IMR-90 (cell line): ENCODE measurements around the gene KCNAB1. TPM values are rescaled to one million over a fixed set of nuclear protein-coding genes. Genes with fewer than 3 reads are reported as not detected.

Experiments used
- ATAC-seq: fragments of 200-7000 bp; cut with Tn5 transposase; 2 replicates; pipeline ENCODE4 v1.9.1; 2020; ENCODE audit warnings: low read depth, mild to moderate bottlenecking, moderate library complexity
- BruUV-seq: library from RNA; stranded (reverse); fragments of 400-500 nt; replicated peaks from 2 replicates; lab custom pipeline; 2021; lab: Mats Ljungman, UMichigan
- CTCF ChIA-PET: fragments of 300-600 bp; formaldehyde crosslinking; extraction: SDS; loops from one replicate; lab custom pipeline; 2021; ENCODE audit warnings: antibody characterized with exemption; lab: Yijun Ruan, JAX
- POLR2A ChIA-PET: fragments of 300-600 bp; sonication (Branson Sonifier 250); formaldehyde crosslinking; loops from one replicate; lab custom pipeline; 2022; ENCODE audit warnings: antibody characterized with exemption; ENCODE audit not compliant: unreplicated experiment; lab: Charles Lee
- DNase-seq: peaks from one replicate; pipeline ENCODE4 v3.0.0; 2013
- H2AFZ ChIP-seq: replicated peaks from 2 replicates; pipeline ENCODE3; 2013; ENCODE audit warnings: low read length, mild to moderate bottlenecking; ENCODE audit not compliant: poor library complexity
- H2AK5ac ChIP-seq: 2 replicates; pipeline ENCODE4 v1.6.1; 2013; ENCODE audit warnings: low read depth, low read length, inconsistent platforms
- H2AK9ac ChIP-seq: replicated peaks from 2 replicates; pipeline ENCODE3; 2013; ENCODE audit warnings: mild to moderate bottlenecking, low read depth, low read length, moderate library complexity; ENCODE audit not compliant: poor library complexity
- H2BK120ac ChIP-seq: 2 replicates; pipeline ENCODE4 v1.6.1; 2013; ENCODE audit warnings: low read depth, low read length, inconsistent platforms
- H2BK15ac ChIP-seq: 3 replicates; pipeline ENCODE4 v1.6.1; 2013; ENCODE audit warnings: low read depth, low read length, inconsistent platforms
- H2BK20ac ChIP-seq: 2 replicates; pipeline ENCODE4 v1.6.1; 2013; ENCODE audit warnings: low read depth, mild to moderate bottlenecking, inconsistent platforms, low read length, moderate library complexity
- H2BK5ac ChIP-seq: 2 replicates; pipeline ENCODE4 v1.6.1; 2013; ENCODE audit warnings: mild to moderate bottlenecking, low read depth, low read length, inconsistent platforms; ENCODE audit not compliant: poor library complexity, severe bottlenecking
- H3K14ac ChIP-seq: replicated peaks from 2 replicates; pipeline ENCODE4 v1.6.1; 2013; ENCODE audit warnings: low read depth, low read length, inconsistent platforms
- H3K18ac ChIP-seq: 2 replicates; pipeline ENCODE4 v1.6.1; 2013; ENCODE audit warnings: low read depth, low read length, control low read depth
- H3K23ac ChIP-seq: 2 replicates; pipeline ENCODE4 v1.6.1; 2013; ENCODE audit warnings: low read depth, low read length, inconsistent platforms
- H3K27ac ChIP-seq: 2 replicates; pipeline ENCODE4 v1.5.1; 2013; ENCODE audit warnings: mild to moderate bottlenecking, control low read depth, low read length; ENCODE audit not compliant: insufficient read depth
- H3K27me3 ChIP-seq: 2 replicates; pipeline ENCODE4 v1.6.1; 2013; ENCODE audit warnings: low read length; ENCODE audit not compliant: control insufficient read depth, insufficient read depth
- H3K36me3 ChIP-seq: 2 replicates; pipeline ENCODE4 v1.6.1; 2013; ENCODE audit warnings: low read length, mixed read lengths; ENCODE audit not compliant: control insufficient read depth, insufficient read depth
- H3K4ac ChIP-seq: 2 replicates; pipeline ENCODE4 v1.6.1; 2013; ENCODE audit warnings: low read depth, low read length, inconsistent platforms
- H3K4me1 ChIP-seq: 2 replicates; pipeline ENCODE4 v1.6.1; 2013; ENCODE audit warnings: low read length, mixed read lengths; ENCODE audit not compliant: control insufficient read depth, insufficient read depth
- H3K4me2 ChIP-seq: 2 replicates; pipeline ENCODE4 v1.6.1; 2013; ENCODE audit warnings: low read depth, mild to moderate bottlenecking, control low read depth, low read length, moderate library complexity
- H3K4me3 ChIP-seq: 2 replicates; pipeline ENCODE4 v1.5.1; 2013; ENCODE audit warnings: low read depth, mild to moderate bottlenecking, control low read depth, low read length, moderate library complexity; ENCODE audit not compliant: insufficient read depth
- H3K56ac ChIP-seq: 2 replicates; pipeline ENCODE4 v1.6.1; 2013; ENCODE audit warnings: low read length, inconsistent platforms; ENCODE audit not compliant: insufficient read depth; ENCODE audit errors: extremely low read depth
- H3K79me1 ChIP-seq, 2 experiments: 2 replicates each; pipeline ENCODE4 v1.6.1; 2013; ENCODE audit warnings: low read length in 2 of 2, inconsistent platforms in 1 of 2, low read depth in 1 of 2
- H3K9ac ChIP-seq: 2 replicates; pipeline ENCODE4 v1.6.1; 2013; ENCODE audit warnings: low read depth, low read length, control low read depth
- H3K9me1 ChIP-seq: 2 replicates; pipeline ENCODE4 v1.6.1; 2013; ENCODE audit warnings: low read length, inconsistent platforms; ENCODE audit not compliant: insufficient read depth
- H3K9me3 ChIP-seq: 2 replicates; pipeline ENCODE4 v1.6.1; 2013; ENCODE audit warnings: low read length; ENCODE audit not compliant: control insufficient read depth, insufficient read depth
- H4K20me1 ChIP-seq: 2 replicates; pipeline ENCODE4 v1.6.1; 2013; ENCODE audit warnings: low read length, inconsistent platforms; ENCODE audit not compliant: insufficient read depth
- H4K5ac ChIP-seq: 2 replicates; pipeline ENCODE4 v1.6.1; 2013; ENCODE audit warnings: mild to moderate bottlenecking, low read depth, low read length, control low read depth
- H4K8ac ChIP-seq, 2 experiments: 2 replicates each; pipeline ENCODE4 v1.6.1; 2013; ENCODE audit warnings: low read depth in 2 of 2, low read length in 2 of 2, control low read depth in 1 of 2, inconsistent platforms in 1 of 2
- H4K91ac ChIP-seq: 2 replicates; pipeline ENCODE4 v1.6.1; 2013; ENCODE audit warnings: low read depth, low read length, inconsistent platforms; ENCODE audit not compliant: insufficient read depth
- BHLHE40 ChIP-seq: fragments of 150-350 bp; IDR thresholded peaks from 2 replicates; pipeline ENCODE4 v1.6.1; 2016; ENCODE audit warnings: mild to moderate bottlenecking, low read depth, low read length
- CEBPB ChIP-seq: IDR thresholded peaks from 2 replicates; pipeline ENCODE4 v1.6.1; 2012; ENCODE audit warnings: low read depth, low read length, improper control_type of control experiment
- CHD1 ChIP-seq: IDR thresholded peaks from 2 replicates; pipeline ENCODE4 v1.6.1; 2012; ENCODE audit warnings: low read depth, low read length, improper control_type of control experiment
- FOS ChIP-seq: fragments of 150-350 bp; IDR thresholded peaks from 2 replicates; pipeline ENCODE4 v1.6.1; 2016; ENCODE audit warnings: low read depth, low read length
- MAFK ChIP-seq: IDR thresholded peaks from 2 replicates; pipeline ENCODE4 v1.6.1; 2012; ENCODE audit warnings: low read depth, low read length, improper control_type of control experiment
- MAZ ChIP-seq: IDR thresholded peaks from 2 replicates; pipeline ENCODE4 v1.6.1; 2012; ENCODE audit warnings: low read depth, mild to moderate bottlenecking, low read length, improper control_type of control experiment, moderate library complexity, borderline replicate concordance
- MXI1 ChIP-seq: IDR thresholded peaks from 2 replicates; pipeline ENCODE4 v1.6.1; 2012; ENCODE audit warnings: low read depth, mild to moderate bottlenecking, low read length, moderate library complexity, borderline replicate concordance
- NFE2L2 ChIP-seq: fragments of 150-350 bp; IDR thresholded peaks from 2 replicates; pipeline ENCODE4 v1.6.1; 2016; ENCODE audit warnings: low read depth, mild to moderate bottlenecking, low read length
- RAD21 ChIP-seq: IDR thresholded peaks from 2 replicates; pipeline ENCODE4 v1.6.1; 2012; ENCODE audit warnings: low read length, improper control_type of control experiment
- RFX5 ChIP-seq: IDR thresholded peaks from 2 replicates; pipeline ENCODE4 v1.8.0; 2012; ENCODE audit warnings: low read depth, mild to moderate bottlenecking, low read length, moderate library complexity
- SMC3 ChIP-seq: fragments of 150-350 bp; IDR thresholded peaks from 2 replicates; pipeline ENCODE4 v1.6.1; 2016; ENCODE audit warnings: low read depth, mild to moderate bottlenecking, antibody characterized with exemption, low read length, moderate library complexity
- WGBS, 2 experiments: methylation state at CpG; one replicate each; pipeline versions ENCODE4 v1.1.5 to v1.1.7; 2013; ENCODE audit warnings: missing lambda C conversion rate in 2 of 2; ENCODE audit not compliant: insufficient read length in 1 of 2; ENCODE audit errors: extremely low coverage in 2 of 2; 5-methylcytosine and 5-hydroxymethylcytosine counted together
- dilution Hi-C: fragments of 300-500 bp; cut with HindIII; formaldehyde crosslinking; loops from one replicate; pipeline ENCODE4 v1.14.3; 2018; ENCODE audit warnings: low sequenced_read_pairs; ENCODE audit not compliant: unreplicated experiment
- in situ Hi-C: fragments of 300-500 bp; cut with MboI; formaldehyde crosslinking; loops from 3 replicates; pipeline ENCODE4 v1.14.3; 2019; ENCODE audit warnings: low sequenced_read_pairs, inconsistent platforms, mixed read lengths
- intact Hi-C: fragments of 100-400 bp; cut with micrococcal nuclease; formaldehyde crosslinking; loops from 2 replicates; pipeline ENCODE4 v1.10.0; 2022
- polyA plus RNA-seq, 3 experiments: library from polyadenylated mRNA; depleted of rRNA; stranded (reverse); fragments of >200 nt; gene quantifications; 2 replicates each; pipeline ENCODE4 v1.2.3, GENCODE V29; 2012; ENCODE audit warnings: low replicate concordance in 1 of 3
- total RNA-seq: library from RNA; depleted of rRNA; stranded (reverse); fragments of >200 nt; gene quantifications from 2 replicates; pipeline ENCODE4 v1.2.3, GENCODE V29; 2012
- TF ChIP-seq, protein P1 (sequence below): fragments of 150-350 bp; IDR thresholded peaks from 2 replicates; pipeline ENCODE4 v1.6.1; 2016; ENCODE audit warnings: low read depth, mild to moderate bottlenecking, low read length, moderate library complexity, borderline replicate concordance
- TF ChIP-seq, protein P2 (sequence below): conservative IDR thresholded peaks from 2 replicates; pipeline ENCODE4 v1.5.1; 2012; ENCODE audit warnings: mild to moderate bottlenecking, low read depth, low read length, improper control_type of control experiment
- TF ChIP-seq, protein P3 (sequence below): fragments of 150-350 bp; IDR thresholded peaks from 2 replicates; pipeline ENCODE4 v1.6.1; 2017; ENCODE audit warnings: mild to moderate bottlenecking, antibody characterized with exemption, low read length, low read depth

KCNAB1 gene
- total and polyA plus RNA-seq, 2 of the 4 experiments (the other 2 are of a cell fraction), result under 0.01 to 0.07 TPM

DNA sequence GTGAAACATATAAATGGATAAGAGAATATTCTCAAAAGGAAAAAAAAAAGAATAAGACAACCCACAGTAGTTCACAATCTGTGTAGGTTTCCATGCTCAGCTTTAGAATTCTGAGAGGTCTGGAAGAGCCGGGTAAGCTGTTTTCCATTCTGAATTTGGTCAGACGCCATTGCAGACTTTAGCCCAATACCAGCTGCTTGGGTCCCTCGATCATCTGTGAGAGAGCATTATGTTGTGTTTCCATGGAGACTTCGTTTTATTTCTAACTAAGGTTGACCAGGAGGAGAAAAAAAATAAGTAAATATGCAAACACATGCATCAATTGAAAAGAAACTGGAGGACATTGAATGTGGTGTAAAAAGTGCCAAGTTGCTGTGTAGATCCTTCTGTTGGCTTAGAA, 25.5 kb downstream of the KCNAB1 start:
- H2AK5ac ChIP-seq, result no peak overlapping the region
- in situ Hi-C loops, result loop anchor here (10.0 kb wide), 1 partner anchor 989 kb away; no protein-coding TSS in a partner anchor
- H2BK120ac ChIP-seq, result no peak overlapping the region
- H3K4ac ChIP-seq, result no peak overlapping the region
- no TSS peak for BruUV-seq
- H2AK9ac ChIP-seq, result no peak overlapping the region
- H3K36me3 ChIP-seq, result no peaks in the 10 kb centered on the region
- no peak overlapping the region for H4K5ac ChIP-seq
- no peak for TF ChIP-seq FOS
- TF ChIP-seq SMC3, result no peak
- no peak for TF ChIP-seq MXI1
- no peak for TF ChIP-seq CEBPB
- no peak for TF ChIP-seq NFE2L2
- TF ChIP-seq MAFK, result no peak
- no peak for TF ChIP-seq RAD21
- TF ChIP-seq, protein P1, sequence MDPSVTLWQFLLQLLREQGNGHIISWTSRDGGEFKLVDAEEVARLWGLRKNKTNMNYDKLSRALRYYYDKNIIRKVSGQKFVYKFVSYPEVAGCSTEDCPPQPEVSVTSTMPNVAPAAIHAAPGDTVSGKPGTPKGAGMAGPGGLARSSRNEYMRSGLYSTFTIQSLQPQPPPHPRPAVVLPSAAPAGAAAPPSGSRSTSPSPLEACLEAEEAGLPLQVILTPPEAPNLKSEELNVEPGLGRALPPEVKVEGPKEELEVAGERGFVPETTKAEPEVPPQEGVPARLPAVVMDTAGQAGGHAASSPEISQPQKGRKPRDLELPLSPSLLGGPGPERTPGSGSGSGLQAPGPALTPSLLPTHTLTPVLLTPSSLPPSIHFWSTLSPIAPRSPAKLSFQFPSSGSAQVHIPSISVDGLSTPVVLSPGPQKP, result no peak
- TF ChIP-seq CHD1, result no peak
- no peak for TF ChIP-seq MAZ
- TF ChIP-seq, protein P2, sequence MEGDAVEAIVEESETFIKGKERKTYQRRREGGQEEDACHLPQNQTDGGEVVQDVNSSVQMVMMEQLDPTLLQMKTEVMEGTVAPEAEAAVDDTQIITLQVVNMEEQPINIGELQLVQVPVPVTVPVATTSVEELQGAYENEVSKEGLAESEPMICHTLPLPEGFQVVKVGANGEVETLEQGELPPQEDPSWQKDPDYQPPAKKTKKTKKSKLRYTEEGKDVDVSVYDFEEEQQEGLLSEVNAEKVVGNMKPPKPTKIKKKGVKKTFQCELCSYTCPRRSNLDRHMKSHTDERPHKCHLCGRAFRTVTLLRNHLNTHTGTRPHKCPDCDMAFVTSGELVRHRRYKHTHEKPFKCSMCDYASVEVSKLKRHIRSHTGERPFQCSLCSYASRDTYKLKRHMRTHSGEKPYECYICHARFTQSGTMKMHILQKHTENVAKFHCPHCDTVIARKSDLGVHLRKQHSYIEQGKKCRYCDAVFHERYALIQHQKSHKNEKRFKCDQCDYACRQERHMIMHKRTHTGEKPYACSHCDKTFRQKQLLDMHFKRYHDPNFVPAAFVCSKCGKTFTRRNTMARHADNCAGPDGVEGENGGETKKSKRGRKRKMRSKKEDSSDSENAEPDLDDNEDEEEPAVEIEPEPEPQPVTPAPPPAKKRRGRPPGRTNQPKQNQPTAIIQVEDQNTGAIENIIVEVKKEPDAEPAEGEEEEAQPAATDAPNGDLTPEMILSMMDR, result no peak
- TF ChIP-seq RFX5, result no peak
- TF ChIP-seq, protein P3, sequence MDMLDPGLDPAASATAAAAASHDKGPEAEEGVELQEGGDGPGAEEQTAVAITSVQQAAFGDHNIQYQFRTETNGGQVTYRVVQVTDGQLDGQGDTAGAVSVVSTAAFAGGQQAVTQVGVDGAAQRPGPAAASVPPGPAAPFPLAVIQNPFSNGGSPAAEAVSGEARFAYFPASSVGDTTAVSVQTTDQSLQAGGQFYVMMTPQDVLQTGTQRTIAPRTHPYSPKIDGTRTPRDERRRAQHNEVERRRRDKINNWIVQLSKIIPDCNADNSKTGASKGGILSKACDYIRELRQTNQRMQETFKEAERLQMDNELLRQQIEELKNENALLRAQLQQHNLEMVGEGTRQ, result no peak
- TF ChIP-seq BHLHE40, result no peak
- no peak overlapping the region for H4K91ac ChIP-seq
- H2BK20ac ChIP-seq, result no peak overlapping the region
- H2BK5ac ChIP-seq, result no peak overlapping the region
- peaks cover 3% of the 10 kb centered on the region for H3K4me1 ChIP-seq
- H2AFZ ChIP-seq, result no peak overlapping the region
- DNase-seq (no peak), ATAC-seq (no peak)
- no peak overlapping the region for H3K56ac ChIP-seq
- H3K27ac ChIP-seq, result no peak overlapping the region
- no peaks in the 10 kb centered on the region for H3K9me1 ChIP-seq
- ChIA-PET POLR2A (no interaction called here), CTCF (no interaction called here)
- no peaks in the 10 kb centered on the region for H3K9me3 ChIP-seq
- no peak overlapping the region for H3K18ac ChIP-seq
- no peak overlapping the region for H3K14ac ChIP-seq
- no peak overlapping the region for H3K4me3 ChIP-seq
- no peaks in the 10 kb centered on the region for H4K20me1 ChIP-seq
- H4K8ac ChIP-seq, result no peak overlapping the region
- WGBS, 2 experiments, result no CpG with 5 or more reads among the region's 4 CpGs
- intact Hi-C loops, result loop anchor here (5.0 kb wide), 2 partner anchors 149 to 339 kb away; partner anchors contain the start of gene C3orf33
- no peaks in the 10 kb centered on the region for H3K79me1 ChIP-seq
- H3K23ac ChIP-seq, result no peak overlapping the region
- peaks cover 14% of the 10 kb centered on the region for H3K27me3 ChIP-seq
- no peak overlapping the region for H3K4me2 ChIP-seq
- H2BK15ac ChIP-seq, result no peak overlapping the region
- dilution Hi-C loops, result no loop called here
- no peak overlapping the region for H3K9ac ChIP-seq
